Measurements from ENCODE around the gene NCOA5.

- peak; percentile 61 for TF ChIP-seq CTCF (conservative IDR thresholded peaks at IDR 0.05)
- TF ChIP-seq ZFX (IDR thresholded peaks at IDR 0.05), result no peak
Observed at GRCh38 chr20:46011631-46012482, 77.9 kb downstream of the NCOA5 start.
